ENCODE data around the gene LCN15. TPM values are rescaled to one million over a fixed set of nuclear protein-coding genes. Genes with fewer than 3 reads are reported as not detected.
A peak's percentile ranks its signal among the peaks of the same experiment; 100 is the strongest.

Gene LCN15, protein sequence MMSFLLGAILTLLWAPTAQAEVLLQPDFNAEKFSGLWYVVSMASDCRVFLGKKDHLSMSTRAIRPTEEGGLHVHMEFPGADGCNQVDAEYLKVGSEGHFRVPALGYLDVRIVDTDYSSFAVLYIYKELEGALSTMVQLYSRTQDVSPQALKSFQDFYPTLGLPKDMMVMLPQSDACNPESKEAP
- total RNA-seq (2021), result 0.61 TPM in 1 of 2 replicates, not detected in the other
- long read RNA-seq, result 0 reads

DNA sequence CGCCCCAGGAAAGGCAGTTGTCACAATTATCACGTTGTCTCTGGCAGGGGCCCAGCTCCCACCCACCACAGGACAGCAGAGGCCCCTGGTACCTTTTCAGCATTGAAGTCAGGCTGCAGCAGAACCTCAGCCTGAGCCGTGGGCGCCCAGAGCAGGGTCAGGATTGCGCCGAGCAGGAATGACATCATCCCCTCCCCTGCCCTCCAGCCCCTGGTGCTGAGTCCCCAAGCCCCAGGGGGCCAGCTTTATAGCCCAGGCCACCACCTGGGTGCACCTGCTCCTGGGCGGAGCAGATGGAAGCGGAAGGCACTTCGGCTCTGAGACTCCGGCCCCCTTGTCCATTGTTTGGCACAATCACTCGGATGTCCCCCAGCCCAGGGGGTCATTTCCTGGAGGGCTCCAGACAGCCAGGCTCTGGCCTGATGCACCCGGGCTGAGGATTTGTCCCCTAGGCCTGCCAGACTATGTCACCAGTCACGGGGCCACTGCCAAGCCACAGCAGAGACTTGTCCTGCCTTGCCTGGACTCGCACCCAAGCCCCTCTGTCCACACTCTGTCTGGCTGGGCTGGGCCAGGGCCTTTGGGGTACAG lies at the start of gene LCN15:
LCN15 (minus strand) TSS at position 218 of the 591 bp plus-strand sequence; CDS start at position 188, 30 bp downstream.
- no peak within 1 kb of the TSS for H2BK12ac ChIP-seq (ENCODE audit: insufficient read length, low read depth, low read length)
- H3K4ac ChIP-seq (ENCODE audit: low read depth, low read length), result no peak within 1 kb of the TSS
- no peak within 1 kb of the TSS for H2AK5ac ChIP-seq (ENCODE audit: insufficient read length, low read length)
- no peak within 1 kb of the TSS for H3K18ac ChIP-seq (ENCODE audit: insufficient read length, low read depth, low read length)
- H3T11ph ChIP-seq (ENCODE audit: low read length), result no peak within 1 kb of the TSS
- H2BK120ac ChIP-seq (ENCODE audit: low read depth, low read length, poor library complexity, severe bottlenecking), result no peak within 1 kb of the TSS
- peaks cover 21% of the 10 kb centered on the region for H3K27me3 Mint-ChIP-seq (ENCODE audit: low read depth)
- no peak within 1 kb of the TSS for H3K27ac Mint-ChIP-seq
- no CpG with 5 or more reads among the region's 14 CpGs for WGBS (ENCODE audit: extremely low coverage, insufficient read length, low lambda C conversion rate)
- no peak within 1 kb of the TSS for H2BK15ac ChIP-seq (ENCODE audit: low read depth, low read length)
- no peak within 1 kb of the TSS for H3K56ac ChIP-seq (ENCODE audit: insufficient read length, low read depth, low read length)
- H3K14ac ChIP-seq (ENCODE audit: insufficient read depth, low read length), result no peak within 1 kb of the TSS; the same call in 1 of the 2 replicates
- no peak within 1 kb of the TSS for H2BK5ac ChIP-seq (ENCODE audit: insufficient read length, low read length)
- no peak within 1 kb of the TSS for H2BK20ac ChIP-seq (ENCODE audit: low read depth, low read length, poor library complexity, severe bottlenecking)
- no peak within 1 kb of the TSS for H3K9ac ChIP-seq (ENCODE audit: extremely low read depth, insufficient read length, low read length)
- no peak within 1 kb of the TSS for H4K91ac ChIP-seq (ENCODE audit: insufficient read length, low read depth, low read length)
- TF ChIP-seq, protein P1, sequence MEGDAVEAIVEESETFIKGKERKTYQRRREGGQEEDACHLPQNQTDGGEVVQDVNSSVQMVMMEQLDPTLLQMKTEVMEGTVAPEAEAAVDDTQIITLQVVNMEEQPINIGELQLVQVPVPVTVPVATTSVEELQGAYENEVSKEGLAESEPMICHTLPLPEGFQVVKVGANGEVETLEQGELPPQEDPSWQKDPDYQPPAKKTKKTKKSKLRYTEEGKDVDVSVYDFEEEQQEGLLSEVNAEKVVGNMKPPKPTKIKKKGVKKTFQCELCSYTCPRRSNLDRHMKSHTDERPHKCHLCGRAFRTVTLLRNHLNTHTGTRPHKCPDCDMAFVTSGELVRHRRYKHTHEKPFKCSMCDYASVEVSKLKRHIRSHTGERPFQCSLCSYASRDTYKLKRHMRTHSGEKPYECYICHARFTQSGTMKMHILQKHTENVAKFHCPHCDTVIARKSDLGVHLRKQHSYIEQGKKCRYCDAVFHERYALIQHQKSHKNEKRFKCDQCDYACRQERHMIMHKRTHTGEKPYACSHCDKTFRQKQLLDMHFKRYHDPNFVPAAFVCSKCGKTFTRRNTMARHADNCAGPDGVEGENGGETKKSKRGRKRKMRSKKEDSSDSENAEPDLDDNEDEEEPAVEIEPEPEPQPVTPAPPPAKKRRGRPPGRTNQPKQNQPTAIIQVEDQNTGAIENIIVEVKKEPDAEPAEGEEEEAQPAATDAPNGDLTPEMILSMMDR (conservative IDR thresholded peaks at IDR 0.05), result no peak
- H3K9me3 ChIP-seq (ENCODE audit: control insufficient read depth, low read depth, low read length), result no peaks in the 10 kb centered on the region
- no peaks in the 10 kb centered on the region for H3K79me2 ChIP-seq (ENCODE audit: insufficient read depth, low read length)
- DNase-seq, result peak; percentile 36
- no peaks in the 10 kb centered on the region for H3K4me1 ChIP-seq (ENCODE audit: insufficient read depth, low read length)
- peak within 1 kb of the TSS in 1 of 2 experiments; percentile 38; a peak in 1 of 5 replicates for H3K4me3 Mint-ChIP-seq
- H2AFZ ChIP-seq (ENCODE audit: low read length), result no peak within 1 kb of the TSS
- H4K20me1 ChIP-seq (ENCODE audit: control insufficient read depth, insufficient read depth, insufficient read length), result no peaks in the 10 kb centered on the region
- H4K8ac ChIP-seq (replicated peaks; ENCODE audit: insufficient read length, low read depth, low read length), result no peak within 1 kb of the TSS
- H3K27me3 ChIP-seq (ENCODE audit: insufficient read depth, low read length), result no peaks in the 10 kb centered on the region
- peaks cover 15 to 28% of the 10 kb centered on the region in 2 experiments for H3K4me1 Mint-ChIP-seq
- no peak within 1 kb of the TSS for H4K5ac ChIP-seq (ENCODE audit: insufficient read length, low read depth, low read length)
- H3K4me2 ChIP-seq (ENCODE audit: insufficient read depth, insufficient read length, low read length), result no peak within 1 kb of the TSS
- no peak within 1 kb of the TSS for H3K23ac ChIP-seq (ENCODE audit: insufficient read length, low read depth, low read length)
- no peaks in the 10 kb centered on the region for H3K23me2 ChIP-seq (ENCODE audit: insufficient read length, low read depth, low read length, poor library complexity, severe bottlenecking)
- H3K9me3 Mint-ChIP-seq, result peaks cover 0 to 5% of the 10 kb centered on the region in 2 experiments; a peak in 1 of 5 replicates
- no peaks in the 10 kb centered on the region for H3K79me1 ChIP-seq (ENCODE audit: insufficient read depth, low read depth, low read length, poor library complexity, severe bottlenecking)
- no peak within 1 kb of the TSS for H3K27ac ChIP-seq (ENCODE audit: insufficient read length, low read depth, low read length)
- H3K36me3 Mint-ChIP-seq (ENCODE audit: insufficient read depth in 1 of 3, low read depth in 3 of 3), result no peaks in the 10 kb centered on the region; a peak in 1 of 7 replicates
